Coronary artery (tissue), 2 donors: ENCODE measurements around the gene ADAMTS10.

Source experiments
- DNase-seq: peaks from one replicate; pipeline ENCODE4 v3.0.0-alpha.2; 2017; ENCODE audit warnings: low spot score
- H3K27ac ChIP-seq, 2 donors: fragments of 200-600 bp; sonication (generic); one replicate each; pipeline ENCODE4 v1.5.1; 2016 to 2019
- H3K4me3 ChIP-seq: fragments of 200-600 bp; sonication (generic); 2 replicates; pipeline ENCODE4 v1.5.1; 2016; ENCODE audit warnings: mild to moderate bottlenecking, moderate library complexity
- CTCF ChIP-seq: fragments of 200-600 bp; sonication (generic); IDR thresholded peaks from one replicate; pipeline ENCODE4 v1.5.1; 2019; ENCODE audit warnings: antibody characterized with exemption

ADAMTS10 gene

GRCh38 chr19:8539621-8540149 is 70.8 kb downstream of the ADAMTS10 start:
- Histone ChIP-seq H3K27ac (no peak overlapping the region), H3K4me3 (no peak overlapping the region)
- no peak for DNase-seq
- TF ChIP-seq CTCF = no peak

- no peak for DNase-seq
- H3K4me3 ChIP-seq = no peak overlapping the region
- TF ChIP-seq CTCF = no peak
- H3K27ac ChIP-seq = no peak overlapping the region
These were observed 73.4 kb downstream of the ADAMTS10 start for GRCh38 chr19:8537099-8537498.

- no peak overlapping the region for H3K4me3 ChIP-seq
- no peak for TF ChIP-seq CTCF
- DNase-seq = no peak
- no peak overlapping the region for H3K27ac ChIP-seq
These were observed 74.2 kb downstream of the ADAMTS10 start for GRCh38 chr19:8536282-8536681.

- no peak for TF ChIP-seq CTCF
- no peak for DNase-seq
- H3K27ac ChIP-seq = no peak overlapping the region
- H3K4me3 ChIP-seq = no peak overlapping the region
These were observed 78.3 kb downstream of the ADAMTS10 start for GRCh38 chr19:8532225-8532624.

- H3K27ac ChIP-seq = no peak overlapping the region
- H3K4me3 ChIP-seq = no peak overlapping the region
- TF ChIP-seq CTCF = no peak
- no peak for DNase-seq
These were observed 79.0 kb downstream of the ADAMTS10 start for GRCh38 chr19:8531470-8531869.
